ENCODE data around the gene N4BP2L1. TPM values are rescaled to one million over a fixed set of nuclear protein-coding genes. Genes with fewer than 3 reads are reported as not detected.

The N4BP2L1 gene
- total and polyA plus RNA-seq, 4 donors = 11.0 to 64.6 (median 26.5) TPM

DNA sequence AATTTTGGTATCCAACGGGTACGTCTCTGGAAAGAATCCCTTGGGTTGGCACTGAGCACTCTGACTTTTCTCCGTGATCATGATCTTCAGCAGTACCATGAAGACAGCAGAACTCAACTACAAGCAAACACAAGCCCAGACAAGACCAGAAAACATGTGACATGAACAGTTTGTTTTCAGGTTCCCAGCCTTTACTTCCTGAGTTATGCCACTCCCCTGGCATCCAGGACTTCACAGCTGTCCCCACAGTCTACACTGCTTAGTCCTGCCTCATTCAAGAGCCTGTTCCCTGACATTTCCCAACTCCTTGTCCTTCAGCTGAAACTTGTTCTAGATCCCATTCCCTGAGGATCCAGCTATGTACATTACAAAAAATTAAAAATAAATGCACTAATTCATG, 4.9 kb upstream of the N4BP2L1 start:
- H3K9me3 ChIP-seq (ENCODE audit: control insufficient read depth in 4 of 4, low read length in 3 of 4) = no peaks in the 10 kb centered on the region
- DNase-seq (ENCODE audit: low spot score) = no peak
- H3K9ac ChIP-seq (ENCODE audit: low read depth in 1 of 2, low read length in 2 of 2) = no peak overlapping the region
- H3K36me3 ChIP-seq (ENCODE audit: control insufficient read depth in 4 of 4, insufficient read depth in 3 of 4, low read depth in 1 of 4, low read length in 3 of 4) = peaks cover 0 to 6% (median 1%) of the 10 kb centered on the region in 4 donors
- no peak overlapping the region for H3K27ac ChIP-seq (ENCODE audit: low read depth in 1 of 2, low read length in 2 of 2)
- no peak overlapping the region for H3K4me3 ChIP-seq (ENCODE audit: low read depth in 1 of 3, low read length in 3 of 3)
- H3K27me3 ChIP-seq (ENCODE audit: control insufficient read depth in 4 of 4, insufficient read depth in 4 of 4, low read length in 3 of 4) = no peaks in the 10 kb centered on the region
- 95% methylated on average over 3 of the region's 3 CpGs for WGBS
- peaks cover 0 to 2% (median 0%) of the 10 kb centered on the region in 4 donors for H3K4me1 ChIP-seq (ENCODE audit: control insufficient read depth in 4 of 4, insufficient read depth in 4 of 4, low read length in 3 of 4)
- no peak for TF ChIP-seq FOXA2 (IDR thresholded peaks at IDR 0.05)
- no peak for TF ChIP-seq GABPA (IDR thresholded peaks at IDR 0.05 in 1 of 2, conservative IDR thresholded peaks at IDR 0.05 in 1 of 2)

DNA sequence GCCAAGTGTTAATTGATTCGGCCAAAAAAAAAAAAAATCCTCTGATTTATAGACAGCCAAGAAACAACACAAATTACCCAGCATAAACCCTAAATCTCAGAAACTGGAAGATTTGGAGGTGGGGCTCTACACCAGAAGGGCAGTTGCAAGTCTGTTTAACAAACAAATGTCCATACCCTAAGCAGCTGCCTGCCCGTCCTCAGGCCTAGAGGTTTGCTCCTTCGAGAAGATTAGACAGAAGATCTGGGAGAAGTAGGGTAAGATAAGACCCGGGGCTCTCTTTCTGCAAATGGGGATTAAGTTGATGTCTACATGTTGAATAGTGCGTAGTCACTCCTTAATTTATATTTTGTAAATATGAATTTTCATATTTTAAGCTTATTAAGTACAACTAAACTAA, 3.4 kb upstream of the N4BP2L1 start:
- 95% methylated on average over 5 of the region's 5 CpGs for WGBS
- H3K36me3 ChIP-seq (ENCODE audit: control insufficient read depth in 4 of 4, insufficient read depth in 3 of 4, low read depth in 1 of 4, low read length in 3 of 4) = peaks cover 0 to 3% (median 0%) of the 10 kb centered on the region in 4 donors
- peaks cover 0 to 2% (median 0%) of the 10 kb centered on the region in 4 donors for H3K4me1 ChIP-seq (ENCODE audit: control insufficient read depth in 4 of 4, insufficient read depth in 4 of 4, low read length in 3 of 4)
- TF ChIP-seq HNF4G (IDR thresholded peaks at IDR 0.05) = no peak
- TF ChIP-seq TAF1 (conservative IDR thresholded peaks at IDR 0.05) = no peak
- no peak for TF ChIP-seq RXRA (IDR thresholded peaks at IDR 0.05)
- no peak for TF ChIP-seq YY1 (IDR thresholded peaks at IDR 0.05)
- no peak for TF ChIP-seq NR2F2 (IDR thresholded peaks at IDR 0.05)
- no peak for TF ChIP-seq JUND (IDR thresholded peaks at IDR 0.05)
- TF ChIP-seq SP1 (IDR thresholded peaks at IDR 0.05) = no peak
- H3K27me3 ChIP-seq (ENCODE audit: control insufficient read depth in 4 of 4, insufficient read depth in 4 of 4, low read length in 3 of 4) = no peaks in the 10 kb centered on the region
- H3K9ac ChIP-seq (ENCODE audit: low read depth in 1 of 2, low read length in 2 of 2) = no peak overlapping the region
- H3K9me3 ChIP-seq (ENCODE audit: control insufficient read depth in 4 of 4, low read length in 3 of 4) = no peaks in the 10 kb centered on the region
- DNase-seq (ENCODE audit: low spot score) = no peak
- no peak overlapping the region for H3K4me3 ChIP-seq (ENCODE audit: low read depth in 1 of 3, low read length in 3 of 3)
- no peak overlapping the region for H3K27ac ChIP-seq (ENCODE audit: low read depth in 1 of 2, low read length in 2 of 2)

DNA sequence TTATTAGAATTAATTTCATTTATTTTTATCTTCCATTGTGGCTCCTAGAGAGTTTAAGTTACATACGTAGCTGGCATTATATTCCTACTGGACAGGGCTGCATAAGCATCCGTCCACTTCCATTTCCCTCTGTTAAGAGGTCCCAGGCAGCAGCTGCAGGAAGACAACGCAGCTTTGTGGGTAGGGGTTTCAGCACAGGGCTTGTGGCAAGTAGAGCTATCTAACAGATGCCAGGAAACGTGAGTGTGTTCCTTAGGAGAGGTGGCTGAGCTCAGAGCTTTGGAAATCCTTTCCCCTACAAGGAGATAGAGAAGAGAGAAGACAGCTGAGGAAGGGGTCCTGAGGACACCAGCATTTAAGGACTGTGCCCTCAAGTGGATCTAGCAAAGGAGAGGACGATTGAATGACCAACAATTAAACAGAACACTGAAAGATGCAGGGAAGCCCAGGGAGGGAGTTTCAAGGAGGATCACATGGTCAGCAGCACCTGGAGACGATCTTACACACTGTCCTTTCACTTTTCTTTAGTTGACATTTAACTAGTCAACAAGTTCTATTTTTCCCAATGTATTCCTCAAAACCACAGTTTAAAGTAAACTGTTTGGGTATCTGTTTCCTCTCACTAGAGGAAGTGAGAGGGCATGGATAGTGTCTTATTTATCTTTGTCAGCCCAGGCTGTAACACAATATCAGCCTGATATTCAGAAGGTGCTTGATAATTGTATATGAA, 2.3 kb upstream of the N4BP2L1 start:
- H3K4me1 ChIP-seq (ENCODE audit: control insufficient read depth in 4 of 4, insufficient read depth in 4 of 4, low read length in 3 of 4) = peaks cover 2 to 10% (median 5%) of the 10 kb centered on the region in 4 donors
- 78% methylated on average over 6 of the region's 6 CpGs for WGBS
- no peak overlapping the region for H3K4me3 ChIP-seq (ENCODE audit: low read depth in 1 of 3, low read length in 3 of 3)
- TF ChIP-seq, protein P1, sequence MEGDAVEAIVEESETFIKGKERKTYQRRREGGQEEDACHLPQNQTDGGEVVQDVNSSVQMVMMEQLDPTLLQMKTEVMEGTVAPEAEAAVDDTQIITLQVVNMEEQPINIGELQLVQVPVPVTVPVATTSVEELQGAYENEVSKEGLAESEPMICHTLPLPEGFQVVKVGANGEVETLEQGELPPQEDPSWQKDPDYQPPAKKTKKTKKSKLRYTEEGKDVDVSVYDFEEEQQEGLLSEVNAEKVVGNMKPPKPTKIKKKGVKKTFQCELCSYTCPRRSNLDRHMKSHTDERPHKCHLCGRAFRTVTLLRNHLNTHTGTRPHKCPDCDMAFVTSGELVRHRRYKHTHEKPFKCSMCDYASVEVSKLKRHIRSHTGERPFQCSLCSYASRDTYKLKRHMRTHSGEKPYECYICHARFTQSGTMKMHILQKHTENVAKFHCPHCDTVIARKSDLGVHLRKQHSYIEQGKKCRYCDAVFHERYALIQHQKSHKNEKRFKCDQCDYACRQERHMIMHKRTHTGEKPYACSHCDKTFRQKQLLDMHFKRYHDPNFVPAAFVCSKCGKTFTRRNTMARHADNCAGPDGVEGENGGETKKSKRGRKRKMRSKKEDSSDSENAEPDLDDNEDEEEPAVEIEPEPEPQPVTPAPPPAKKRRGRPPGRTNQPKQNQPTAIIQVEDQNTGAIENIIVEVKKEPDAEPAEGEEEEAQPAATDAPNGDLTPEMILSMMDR (IDR thresholded peaks at IDR 0.05; ENCODE audit: low read depth, low read length, missing input control) = no peak
- TF ChIP-seq FOXA1 (IDR thresholded peaks at IDR 0.05) (no peak), JUND (IDR thresholded peaks at IDR 0.05) (no peak), HNF4A (conservative IDR thresholded peaks at IDR 0.05) (no peak), GABPA (IDR thresholded peaks at IDR 0.05 in 1 of 2, conservative IDR thresholded peaks at IDR 0.05 in 1 of 2) (no peak), EGR1 (IDR thresholded peaks at IDR 0.05; ENCODE audit: low read depth in 2 of 2) (no peak), NR2F2 (IDR thresholded peaks at IDR 0.05) (no peak), RAD21 (IDR thresholded peaks at IDR 0.05) (no peak), TAF1 (conservative IDR thresholded peaks at IDR 0.05) (no peak), HNF4G (IDR thresholded peaks at IDR 0.05) (no peak), YY1 (IDR thresholded peaks at IDR 0.05) (no peak), RXRA (IDR thresholded peaks at IDR 0.05) (no peak), FOXA2 (IDR thresholded peaks at IDR 0.05) (no peak), SP1 (IDR thresholded peaks at IDR 0.05) (no peak)
- TF ChIP-seq, protein P2, sequence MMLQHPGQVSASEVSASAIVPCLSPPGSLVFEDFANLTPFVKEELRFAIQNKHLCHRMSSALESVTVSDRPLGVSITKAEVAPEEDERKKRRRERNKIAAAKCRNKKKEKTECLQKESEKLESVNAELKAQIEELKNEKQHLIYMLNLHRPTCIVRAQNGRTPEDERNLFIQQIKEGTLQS (IDR thresholded peaks at IDR 0.05) = no peak
- TF ChIP-seq, protein P3, sequence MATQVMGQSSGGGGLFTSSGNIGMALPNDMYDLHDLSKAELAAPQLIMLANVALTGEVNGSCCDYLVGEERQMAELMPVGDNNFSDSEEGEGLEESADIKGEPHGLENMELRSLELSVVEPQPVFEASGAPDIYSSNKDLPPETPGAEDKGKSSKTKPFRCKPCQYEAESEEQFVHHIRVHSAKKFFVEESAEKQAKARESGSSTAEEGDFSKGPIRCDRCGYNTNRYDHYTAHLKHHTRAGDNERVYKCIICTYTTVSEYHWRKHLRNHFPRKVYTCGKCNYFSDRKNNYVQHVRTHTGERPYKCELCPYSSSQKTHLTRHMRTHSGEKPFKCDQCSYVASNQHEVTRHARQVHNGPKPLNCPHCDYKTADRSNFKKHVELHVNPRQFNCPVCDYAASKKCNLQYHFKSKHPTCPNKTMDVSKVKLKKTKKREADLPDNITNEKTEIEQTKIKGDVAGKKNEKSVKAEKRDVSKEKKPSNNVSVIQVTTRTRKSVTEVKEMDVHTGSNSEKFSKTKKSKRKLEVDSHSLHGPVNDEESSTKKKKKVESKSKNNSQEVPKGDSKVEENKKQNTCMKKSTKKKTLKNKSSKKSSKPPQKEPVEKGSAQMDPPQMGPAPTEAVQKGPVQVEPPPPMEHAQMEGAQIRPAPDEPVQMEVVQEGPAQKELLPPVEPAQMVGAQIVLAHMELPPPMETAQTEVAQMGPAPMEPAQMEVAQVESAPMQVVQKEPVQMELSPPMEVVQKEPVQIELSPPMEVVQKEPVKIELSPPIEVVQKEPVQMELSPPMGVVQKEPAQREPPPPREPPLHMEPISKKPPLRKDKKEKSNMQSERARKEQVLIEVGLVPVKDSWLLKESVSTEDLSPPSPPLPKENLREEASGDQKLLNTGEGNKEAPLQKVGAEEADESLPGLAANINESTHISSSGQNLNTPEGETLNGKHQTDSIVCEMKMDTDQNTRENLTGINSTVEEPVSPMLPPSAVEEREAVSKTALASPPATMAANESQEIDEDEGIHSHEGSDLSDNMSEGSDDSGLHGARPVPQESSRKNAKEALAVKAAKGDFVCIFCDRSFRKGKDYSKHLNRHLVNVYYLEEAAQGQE (IDR thresholded peaks at IDR 0.05) = no peak
- TF ChIP-seq, protein P4, sequence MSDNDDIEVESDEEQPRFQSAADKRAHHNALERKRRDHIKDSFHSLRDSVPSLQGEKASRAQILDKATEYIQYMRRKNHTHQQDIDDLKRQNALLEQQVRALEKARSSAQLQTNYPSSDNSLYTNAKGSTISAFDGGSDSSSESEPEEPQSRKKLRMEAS (IDR thresholded peaks at IDR 0.05) = no peak
- TF ChIP-seq, protein P5, sequence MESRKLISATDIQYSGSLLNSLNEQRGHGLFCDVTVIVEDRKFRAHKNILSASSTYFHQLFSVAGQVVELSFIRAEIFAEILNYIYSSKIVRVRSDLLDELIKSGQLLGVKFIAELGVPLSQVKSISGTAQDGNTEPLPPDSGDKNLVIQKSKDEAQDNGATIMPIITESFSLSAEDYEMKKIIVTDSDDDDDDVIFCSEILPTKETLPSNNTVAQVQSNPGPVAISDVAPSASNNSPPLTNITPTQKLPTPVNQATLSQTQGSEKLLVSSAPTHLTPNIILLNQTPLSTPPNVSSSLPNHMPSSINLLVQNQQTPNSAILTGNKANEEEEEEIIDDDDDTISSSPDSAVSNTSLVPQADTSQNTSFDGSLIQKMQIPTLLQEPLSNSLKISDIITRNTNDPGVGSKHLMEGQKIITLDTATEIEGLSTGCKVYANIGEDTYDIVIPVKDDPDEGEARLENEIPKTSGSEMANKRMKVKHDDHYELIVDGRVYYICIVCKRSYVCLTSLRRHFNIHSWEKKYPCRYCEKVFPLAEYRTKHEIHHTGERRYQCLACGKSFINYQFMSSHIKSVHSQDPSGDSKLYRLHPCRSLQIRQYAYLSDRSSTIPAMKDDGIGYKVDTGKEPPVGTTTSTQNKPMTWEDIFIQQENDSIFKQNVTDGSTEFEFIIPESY (IDR thresholded peaks at IDR 0.05) = no peak
- H3K9ac ChIP-seq (ENCODE audit: low read depth in 1 of 2, low read length in 2 of 2) = no peak overlapping the region
- H3K27ac ChIP-seq (ENCODE audit: low read depth in 1 of 2, low read length in 2 of 2) = peak overlapping the region in 1 of 2 donors; percentile 3
- H3K27me3 ChIP-seq (ENCODE audit: control insufficient read depth in 4 of 4, insufficient read depth in 4 of 4, low read length in 3 of 4) = no peaks in the 10 kb centered on the region
- H3K36me3 ChIP-seq (ENCODE audit: control insufficient read depth in 4 of 4, insufficient read depth in 3 of 4, low read depth in 1 of 4, low read length in 3 of 4) = peaks cover 0 to 3% (median 0%) of the 10 kb centered on the region in 4 donors
- DNase-seq (ENCODE audit: low spot score) = no peak
- H3K9me3 ChIP-seq (ENCODE audit: control insufficient read depth in 4 of 4, low read length in 3 of 4) = no peaks in the 10 kb centered on the region
